HG03103 (cell line): Measurements from ENCODE around the gene HOXB5.

Experiments used
- ATAC-seq: cut with Tn5 transposase; IDR thresholded peaks from one replicate; pipeline ENCODE4 v1.9.1; 2021; ENCODE audit warnings: low read depth; ENCODE audit not compliant: unreplicated experiment

Gene HOXB5

GRCh38 chr17:48605409-48605919 lies 11.9 kb upstream of the HOXB5 start:
- no peak for ATAC-seq

GRCh38 chr17:48604770-48605329 lies 11.3 kb upstream of the HOXB5 start, which contains the start of gene HOXB6:
Gene HOXB6 (minus strand): TSS chr17:48604986. CDS start chr17:48598150, 6,836 bp downstream.
- no peak for ATAC-seq

GRCh38 chr17:48603959-48604769 lies 10.6 kb upstream of the HOXB5 start:
- ATAC-seq: no peak

GRCh38 chr17:48601539-48602425 lies 8.2 kb upstream of the HOXB5 start:
- no peak for ATAC-seq

- ATAC-seq: no peak
These were observed 7.6 kb upstream of the HOXB5 start for GRCh38 chr17:48601207-48601538.

GRCh38 chr17:48600244-48601098 lies 6.9 kb upstream of the HOXB5 start:
- ATAC-seq: no peak

- no peak for ATAC-seq
These were observed 5.8 kb upstream of the HOXB5 start for GRCh38 chr17:48599354-48599753.

- ATAC-seq: no peak
These were observed 5.2 kb upstream of the HOXB5 start for GRCh38 chr17:48598736-48599135.

GRCh38 chr17:48597778-48598631 lies 4.4 kb upstream of the HOXB5 start:
- no peak for ATAC-seq

GRCh38 chr17:48597528-48597777 lies 3.9 kb upstream of the HOXB5 start:
- no peak for ATAC-seq

- ATAC-seq: no peak
These were observed 3.4 kb upstream of the HOXB5 start for GRCh38 chr17:48596735-48597527.

- ATAC-seq: no peak
These were observed 2.6 kb upstream of the HOXB5 start for GRCh38 chr17:48596000-48596734.

GRCh38 chr17:48595278-48595999 lies 1.9 kb upstream of the HOXB5 start:
- no peak for ATAC-seq

- ATAC-seq: no peak
These were observed 1.1 kb upstream of the HOXB5 start for GRCh38 chr17:48594538-48595277.

GRCh38 chr17:48593840-48594537 lies 410 bp upstream of the HOXB5 start:
- ATAC-seq: no peak

GRCh38 chr17:48592577-48592976 lies 1.0 kb downstream of the HOXB5 start:
- ATAC-seq: no peak
